ENCODE measurements around the gene THY1. TPM values are rescaled to one million over a fixed set of nuclear protein-coding genes. Genes with fewer than 3 reads are reported as not detected.
"Not testable (repeated sequence)": the region's sequence is repeated elsewhere in the genome, so short reads cannot be mapped to it uniquely, and the experiment has no call there.

Gene THY1
- total and polyA plus RNA-seq, 9 of the 15 experiments (the other 6 are each of a cell fraction or from before 2014, with no cell fraction given), result 0.07 to 0.40 (median 0.16) TPM; not detected in 5

- Histone ChIP-seq H3K36me3 (ENCODE audit: control insufficient read depth, insufficient read depth, low read length) (no peaks in the 10 kb centered on the region), H3K9ac (ENCODE audit: insufficient read depth in 1 of 2, low read depth in 2 of 2, low read length in 2 of 2) (no peak overlapping the region), H3K4me2 (ENCODE audit: insufficient read depth, low read length) (no peak overlapping the region), H3K27me3 (ENCODE audit: control insufficient read depth in 2 of 2, insufficient read depth in 2 of 2, low read length in 2 of 2) (no peaks in the 10 kb centered on the region), H3K4me3 (no peak overlapping the region), H3K9me3 (replicated peaks; ENCODE audit: control insufficient read depth, insufficient read depth, low read depth, low read length) (peaks cover 3% of the 10 kb centered on the region), H3K4me1 (replicated peaks in 1 of 2; ENCODE audit: control insufficient read depth in 2 of 2, insufficient read depth in 2 of 2, low read length in 2 of 2) (peaks cover 0 to 4% of the 10 kb centered on the region in 2 experiments; a peak in 1 of 5 replicates), H3K27ac (ENCODE audit: extremely low read depth, low read depth, low read length) (no peak overlapping the region), H2AFZ (ENCODE audit: low read depth, low read length) (no peak overlapping the region), H4K20me1 (replicated peaks; ENCODE audit: control insufficient read depth, insufficient read depth, low read length) (no peaks in the 10 kb centered on the region), H3K9me1 (ENCODE audit: control insufficient read depth, insufficient read depth, low read length) (no peaks in the 10 kb centered on the region), H3K79me2 (ENCODE audit: control insufficient read depth, insufficient read depth, low read length) (no peaks in the 10 kb centered on the region)
- ATAC-seq (no peak), FAIRE-seq (no peak), DNase-seq (ENCODE audit: extremely low read depth in 1 of 4, low spot score in 3 of 4) (no peak)
- TF ChIP-seq XRCC5 (IDR thresholded peaks at IDR 0.05; ENCODE audit: low read depth, low read length), result no peak
- TF ChIP-seq ESRRB (CRISPR knock-in tag; IDR thresholded peaks at IDR 0.05; ENCODE audit: borderline replicate concordance), result no peak
- TF ChIP-seq, protein P1, sequence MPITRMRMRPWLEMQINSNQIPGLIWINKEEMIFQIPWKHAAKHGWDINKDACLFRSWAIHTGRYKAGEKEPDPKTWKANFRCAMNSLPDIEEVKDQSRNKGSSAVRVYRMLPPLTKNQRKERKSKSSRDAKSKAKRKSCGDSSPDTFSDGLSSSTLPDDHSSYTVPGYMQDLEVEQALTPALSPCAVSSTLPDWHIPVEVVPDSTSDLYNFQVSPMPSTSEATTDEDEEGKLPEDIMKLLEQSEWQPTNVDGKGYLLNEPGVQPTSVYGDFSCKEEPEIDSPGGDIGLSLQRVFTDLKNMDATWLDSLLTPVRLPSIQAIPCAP (CRISPR knock-in tag; IDR thresholded peaks at IDR 0.05; ENCODE audit: borderline replicate concordance), result no peak
- TF ChIP-seq TCFL5 (CRISPR knock-in tag; conservative IDR thresholded peaks at IDR 0.05), result no peak
- TF ChIP-seq CEBPZ (IDR thresholded peaks at IDR 0.05; ENCODE audit: borderline replicate concordance, low read depth, low read length), result no peak
- TF ChIP-seq, protein P2, sequence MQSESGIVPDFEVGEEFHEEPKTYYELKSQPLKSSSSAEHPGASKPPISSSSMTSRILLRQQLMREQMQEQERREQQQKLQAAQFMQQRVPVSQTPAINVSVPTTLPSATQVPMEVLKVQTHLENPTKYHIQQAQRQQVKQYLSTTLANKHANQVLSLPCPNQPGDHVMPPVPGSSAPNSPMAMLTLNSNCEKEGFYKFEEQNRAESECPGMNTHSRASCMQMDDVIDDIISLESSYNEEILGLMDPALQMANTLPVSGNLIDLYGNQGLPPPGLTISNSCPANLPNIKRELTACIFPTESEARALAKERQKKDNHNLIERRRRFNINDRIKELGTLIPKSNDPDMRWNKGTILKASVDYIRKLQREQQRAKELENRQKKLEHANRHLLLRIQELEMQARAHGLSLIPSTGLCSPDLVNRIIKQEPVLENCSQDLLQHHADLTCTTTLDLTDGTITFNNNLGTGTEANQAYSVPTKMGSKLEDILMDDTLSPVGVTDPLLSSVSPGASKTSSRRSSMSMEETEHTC (IDR thresholded peaks at IDR 0.05), result no peak
- in situ Hi-C loops (cut with MboI), result no loop called here
- WGBS (ENCODE audit: insufficient coverage, low coverage, missing lambda C conversion rate), result 62% methylated on average over 3 of the region's 3 CpGs
- BruUV-seq (replicated peaks), result no TSS peak
- intact Hi-C loops (cut with micrococcal nuclease), result no loop called here
- POLR2A ChIA-PET, result interaction anchor here (0.6 kb wide), 2 partner anchors 33 to 260 kb away, joined by 3 read pairs; no protein-coding TSS in a partner anchor
- CTCF ChIA-PET (ENCODE audit: low intra/inter-chr PET ratio), result no interaction called here
These were observed 17.0 kb downstream of the THY1 start for GRCh38 chr11:119406005-119406404.

DNA sequence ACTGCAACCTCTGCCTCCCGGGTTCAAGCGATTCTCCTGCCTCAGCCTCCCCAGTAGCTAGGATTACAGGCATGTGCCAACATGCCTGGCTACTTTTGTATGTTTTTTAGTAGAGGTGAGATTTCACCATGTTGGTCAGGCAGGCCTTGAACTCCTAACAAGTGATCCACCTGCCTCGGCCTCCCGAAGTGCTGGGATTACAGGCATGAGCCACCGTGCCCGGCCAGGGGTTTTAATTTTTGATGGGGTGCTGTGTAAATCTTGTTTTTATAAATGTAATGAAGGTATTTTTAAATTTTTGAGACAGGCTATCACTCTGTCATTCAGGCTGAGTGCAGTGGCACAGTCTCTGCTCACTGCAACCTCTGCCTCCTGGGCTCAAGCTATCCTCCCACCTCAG lies 17.5 kb downstream of the THY1 start:
- H3K36me3 ChIP-seq (ENCODE audit: control insufficient read depth, insufficient read depth, low read length); H3K4me1 ChIP-seq (replicated peaks in 1 of 2; ENCODE audit: control insufficient read depth in 2 of 2, insufficient read depth in 2 of 2, low read length in 2 of 2); H3K27ac ChIP-seq (ENCODE audit: extremely low read depth, low read depth, low read length); in situ Hi-C loops (cut with MboI); CTCF ChIA-PET (ENCODE audit: low intra/inter-chr PET ratio); H2AFZ ChIP-seq (ENCODE audit: low read depth, low read length); H3K4me2 ChIP-seq (ENCODE audit: insufficient read depth, low read length); POLR2A ChIA-PET; H3K4me3 ChIP-seq; FAIRE-seq; H3K79me2 ChIP-seq (ENCODE audit: control insufficient read depth, insufficient read depth, low read length); H3K9me1 ChIP-seq (ENCODE audit: control insufficient read depth, insufficient read depth, low read length); ATAC-seq; H4K20me1 ChIP-seq (replicated peaks; ENCODE audit: control insufficient read depth, insufficient read depth, low read length); DNase-seq (ENCODE audit: extremely low read depth in 1 of 4, low spot score in 3 of 4); H3K9ac ChIP-seq (ENCODE audit: insufficient read depth in 1 of 2, low read depth in 2 of 2, low read length in 2 of 2); H3K9me3 ChIP-seq (replicated peaks; ENCODE audit: control insufficient read depth, insufficient read depth, low read depth, low read length); BruUV-seq (replicated peaks); H3K27me3 ChIP-seq (ENCODE audit: control insufficient read depth in 2 of 2, insufficient read depth in 2 of 2, low read length in 2 of 2); intact Hi-C loops (cut with micrococcal nuclease): not testable (repeated sequence)
- WGBS (ENCODE audit: insufficient coverage, low coverage, missing lambda C conversion rate), result 83% methylated on average over 4 of the region's 6 CpGs
